Smooth muscle cell (in vitro differentiated cells): Measurements from ENCODE around the gene IRF6. TPM values are rescaled to one million over a fixed set of nuclear protein-coding genes. Genes with fewer than 3 reads are reported as not detected.

Source experiments
- DNase-seq: peaks from one replicate; lab custom pipeline; 2025; ENCODE audit not compliant: unreplicated experiment; lab: John Stamatoyannopoulos, UW
- H2AFZ ChIP-seq: fragments of 200-600 bp; sonication (generic); 2 replicates; pipeline ENCODE4 v1.6.0; 2016; ENCODE audit warnings: antibody characterized with exemption, low read depth, mild to moderate bottlenecking
- H3F3A ChIP-seq: fragments of 200-600 bp; sonication (generic); 2 replicates; pipeline ENCODE4 v1.6.0; 2017; ENCODE audit warnings: antibody characterized with exemption, low read depth
- H3K27ac ChIP-seq: fragments of 200-600 bp; sonication (generic); 2 replicates; pipeline ENCODE4 v1.5.1; 2016; ENCODE audit warnings: low read depth, mild to moderate bottlenecking
- H3K27me3 ChIP-seq: fragments of 200-600 bp; sonication (generic); 2 replicates; pipeline ENCODE4 v1.6.1; 2016; ENCODE audit warnings: low read depth, mild to moderate bottlenecking
- H3K36me3 ChIP-seq: fragments of 200-600 bp; sonication (generic); 2 replicates; pipeline ENCODE4 v1.5.1; 2016; ENCODE audit warnings: low read depth
- H3K4me1 ChIP-seq: fragments of 200-600 bp; sonication (generic); 2 replicates; pipeline ENCODE4 v1.5.1; 2016; ENCODE audit warnings: low read depth
- H3K4me2 ChIP-seq: fragments of 200-600 bp; sonication (generic); 2 replicates; pipeline ENCODE4 v1.6.0; 2016; ENCODE audit warnings: mild to moderate bottlenecking
- H3K4me3 ChIP-seq: fragments of 200-600 bp; sonication (generic); 2 replicates; pipeline ENCODE4 v1.5.1; 2016; ENCODE audit warnings: mild to moderate bottlenecking
- H3K79me2 ChIP-seq: fragments of 200-600 bp; sonication (generic); 2 replicates; pipeline ENCODE4 v1.6.0; 2016; ENCODE audit warnings: low read depth, mild to moderate bottlenecking
- H3K9ac ChIP-seq: fragments of 200-600 bp; sonication (generic); 2 replicates; pipeline ENCODE4 v1.6.0; 2016; ENCODE audit warnings: low read depth
- H3K9me3 ChIP-seq: fragments of 200-600 bp; sonication (generic); replicated peaks from 2 replicates; pipeline ENCODE4 v1.5.1; 2016; ENCODE audit warnings: low read depth
- H4K20me1 ChIP-seq: fragments of 200-600 bp; sonication (generic); 2 replicates; pipeline ENCODE4 v1.6.0; 2016; ENCODE audit warnings: low read depth
- WGBS: methylation state at CpG from one replicate; pipeline ENCODE4 v1.1.7; 2016; ENCODE audit warnings: low lambda C conversion rate; 5-methylcytosine and 5-hydroxymethylcytosine counted together
- polyA plus RNA-seq: library from polyadenylated mRNA; unstranded; fragments of >200 nt; fragmentation: Nextera tagmentation; extraction: Ambion mirVana; gene quantifications from 2 replicates; pipeline ENCODE4 v1.2.1, GENCODE V29; 2016
- total RNA-seq: library from RNA; depleted of rRNA; stranded (reverse); fragments of >200 nt; gene quantifications from 2 replicates; pipeline ENCODE4 v1.2.3, GENCODE V29; 2014
- TF ChIP-seq, protein P1 (sequence below): fragments of 200-600 bp; sonication (generic); IDR thresholded peaks from 2 replicates; pipeline ENCODE4 v1.5.1; 2017; ENCODE audit warnings: borderline replicate concordance, mild to moderate bottlenecking, antibody characterized with exemption; ENCODE audit not compliant: insufficient read depth, poor library complexity, severe bottlenecking

The IRF6 gene
- total and polyA plus RNA-seq, 2 experiments from 2014 or later, result 18.1 to 59.6 TPM

DNA sequence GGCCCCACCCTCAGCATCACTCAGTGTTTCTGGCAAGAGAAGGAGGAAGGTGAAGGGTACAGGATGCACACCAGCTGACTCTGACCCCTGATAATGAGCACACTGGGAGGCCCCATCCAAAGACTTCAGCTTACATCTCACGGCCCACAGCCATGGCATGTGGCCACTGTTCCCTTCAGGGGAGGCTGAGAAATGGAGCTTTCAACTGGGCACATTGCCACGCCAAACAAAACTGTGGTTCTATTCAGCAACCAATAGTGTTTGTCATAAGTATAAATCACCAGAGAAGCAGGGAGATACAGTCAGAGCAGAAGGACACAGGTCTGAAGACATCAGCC is 62.8 kb downstream of the IRF6 start:
- H3K79me2 ChIP-seq, result no peaks in the 10 kb centered on the region
- H2AFZ ChIP-seq, result no peak overlapping the region
- TF ChIP-seq, protein P1, sequence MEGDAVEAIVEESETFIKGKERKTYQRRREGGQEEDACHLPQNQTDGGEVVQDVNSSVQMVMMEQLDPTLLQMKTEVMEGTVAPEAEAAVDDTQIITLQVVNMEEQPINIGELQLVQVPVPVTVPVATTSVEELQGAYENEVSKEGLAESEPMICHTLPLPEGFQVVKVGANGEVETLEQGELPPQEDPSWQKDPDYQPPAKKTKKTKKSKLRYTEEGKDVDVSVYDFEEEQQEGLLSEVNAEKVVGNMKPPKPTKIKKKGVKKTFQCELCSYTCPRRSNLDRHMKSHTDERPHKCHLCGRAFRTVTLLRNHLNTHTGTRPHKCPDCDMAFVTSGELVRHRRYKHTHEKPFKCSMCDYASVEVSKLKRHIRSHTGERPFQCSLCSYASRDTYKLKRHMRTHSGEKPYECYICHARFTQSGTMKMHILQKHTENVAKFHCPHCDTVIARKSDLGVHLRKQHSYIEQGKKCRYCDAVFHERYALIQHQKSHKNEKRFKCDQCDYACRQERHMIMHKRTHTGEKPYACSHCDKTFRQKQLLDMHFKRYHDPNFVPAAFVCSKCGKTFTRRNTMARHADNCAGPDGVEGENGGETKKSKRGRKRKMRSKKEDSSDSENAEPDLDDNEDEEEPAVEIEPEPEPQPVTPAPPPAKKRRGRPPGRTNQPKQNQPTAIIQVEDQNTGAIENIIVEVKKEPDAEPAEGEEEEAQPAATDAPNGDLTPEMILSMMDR, result no peak
- no peaks in the 10 kb centered on the region for H3K9me3 ChIP-seq
- H3K36me3 ChIP-seq, result no peaks in the 10 kb centered on the region
- no peaks in the 10 kb centered on the region for H3K4me1 ChIP-seq
- H3F3A ChIP-seq, result no peaks in the 10 kb centered on the region
- no peaks in the 10 kb centered on the region for H4K20me1 ChIP-seq
- no peak overlapping the region for H3K9ac ChIP-seq
- DNase-seq, result no peak
- H3K4me2 ChIP-seq, result no peak overlapping the region
- 85% methylated on average over 2 of the region's 2 CpGs for WGBS
- no peak overlapping the region for H3K4me3 ChIP-seq
- no peaks in the 10 kb centered on the region for H3K27me3 ChIP-seq
- H3K27ac ChIP-seq, result no peak overlapping the region

DNA sequence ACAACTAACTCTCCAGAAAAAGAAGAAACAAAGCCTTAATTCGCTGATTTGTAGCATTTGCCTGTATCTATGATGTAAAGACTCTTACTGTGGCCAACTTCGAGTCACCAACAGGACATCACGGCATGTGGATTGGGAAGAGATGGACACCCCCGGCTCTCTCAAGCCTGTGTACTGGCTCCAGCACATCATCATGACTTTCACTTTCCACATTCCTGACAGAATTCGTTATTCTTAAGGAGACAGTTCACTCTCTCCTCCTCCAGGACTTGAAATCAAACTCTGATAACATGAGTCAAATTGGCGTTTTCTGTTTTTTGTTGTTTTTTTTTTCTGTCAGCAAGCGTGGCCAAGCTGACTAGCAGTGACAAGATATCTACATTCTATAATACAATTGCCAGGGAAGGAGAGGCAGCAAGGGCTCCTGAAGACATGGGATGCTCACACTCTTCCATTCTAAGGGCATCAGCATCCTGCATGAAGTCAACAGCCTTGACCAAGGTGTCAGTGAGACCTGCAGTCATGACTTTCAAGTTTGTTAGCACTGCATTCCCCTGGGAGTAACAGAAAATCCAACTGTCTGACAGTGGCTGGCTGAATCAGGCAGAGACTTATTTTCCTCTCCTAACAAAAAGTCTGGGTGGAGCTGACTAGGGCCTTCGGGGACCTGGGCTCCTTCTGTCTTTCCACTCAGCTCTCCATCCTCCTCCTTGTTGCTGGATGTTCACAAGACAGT is 63.4 kb downstream of the IRF6 start:
- TF ChIP-seq, protein P1, result no peak
- no peaks in the 10 kb centered on the region for H3K4me1 ChIP-seq
- H3K9ac ChIP-seq, result no peak overlapping the region
- no peak overlapping the region for H3K4me2 ChIP-seq
- H4K20me1 ChIP-seq, result no peaks in the 10 kb centered on the region
- no peaks in the 10 kb centered on the region for H3F3A ChIP-seq
- 66% methylated on average over 8 of the region's 8 CpGs for WGBS
- no peaks in the 10 kb centered on the region for H3K36me3 ChIP-seq
- H3K27me3 ChIP-seq, result no peaks in the 10 kb centered on the region
- no peak overlapping the region for H3K4me3 ChIP-seq
- no peaks in the 10 kb centered on the region for H3K9me3 ChIP-seq
- no peak for DNase-seq
- no peaks in the 10 kb centered on the region for H3K79me2 ChIP-seq
- H2AFZ ChIP-seq, result no peak overlapping the region
- no peak overlapping the region for H3K27ac ChIP-seq

DNA sequence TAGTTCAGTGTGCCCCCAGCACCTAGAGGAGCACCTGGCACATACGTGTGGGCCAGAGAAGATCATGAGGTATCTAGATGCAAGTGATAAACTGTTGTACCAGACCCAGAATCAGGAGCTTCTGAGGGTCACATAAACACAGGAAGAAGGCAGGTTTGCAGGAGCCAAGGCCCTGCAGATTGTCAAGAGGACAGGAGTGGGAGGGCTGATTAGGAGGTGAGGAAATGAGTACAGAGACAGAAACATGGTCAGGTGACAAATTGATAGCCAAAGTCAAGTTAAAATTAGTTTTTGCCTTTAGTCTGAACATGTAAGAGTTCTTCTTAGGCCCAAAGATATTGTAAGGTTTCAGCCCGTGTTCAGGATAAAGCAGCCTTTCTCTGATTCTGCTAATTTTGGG is 64.1 kb downstream of the IRF6 start:
- no peaks in the 10 kb centered on the region for H4K20me1 ChIP-seq
- no peaks in the 10 kb centered on the region for H3K9me3 ChIP-seq
- H3K9ac ChIP-seq, result no peak overlapping the region
- no peak overlapping the region for H2AFZ ChIP-seq
- H3K36me3 ChIP-seq, result no peaks in the 10 kb centered on the region
- H3K4me3 ChIP-seq, result no peak overlapping the region
- H3K27ac ChIP-seq, result no peak overlapping the region
- no peaks in the 10 kb centered on the region for H3K27me3 ChIP-seq
- no peaks in the 10 kb centered on the region for H3F3A ChIP-seq
- no peaks in the 10 kb centered on the region for H3K79me2 ChIP-seq
- no peak for DNase-seq
- H3K4me2 ChIP-seq, result no peak overlapping the region
- WGBS, result 88% methylated on average over 2 of the region's 2 CpGs
- H3K4me1 ChIP-seq, result no peaks in the 10 kb centered on the region
- TF ChIP-seq, protein P1, result no peak

DNA sequence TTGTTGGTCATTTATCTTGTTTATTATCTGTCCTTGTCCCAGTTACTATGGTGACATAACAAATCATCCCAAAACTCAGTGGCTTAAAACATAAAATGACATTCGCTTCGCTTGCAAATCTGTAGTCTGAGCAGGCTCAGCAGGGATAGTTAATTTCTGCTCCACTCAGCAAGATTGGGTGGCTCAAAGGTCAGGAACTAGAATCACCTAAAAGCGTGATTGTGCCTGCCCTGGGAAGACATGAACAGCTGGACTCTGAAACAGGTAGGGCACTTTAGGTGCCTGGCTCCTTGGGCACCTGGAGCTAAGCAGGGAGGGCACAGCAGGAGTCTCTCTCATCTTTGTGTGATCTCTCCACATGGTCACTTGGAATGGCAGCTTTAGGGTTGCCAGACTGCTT is 64.7 kb downstream of the IRF6 start:
- Histone ChIP-seq H3K4me3 (no peak overlapping the region), H3K79me2 (no peaks in the 10 kb centered on the region), H3F3A (no peaks in the 10 kb centered on the region), H3K4me2 (no peak overlapping the region), H3K27me3 (no peaks in the 10 kb centered on the region), H2AFZ (no peak overlapping the region), H4K20me1 (no peaks in the 10 kb centered on the region), H3K9me3 (no peaks in the 10 kb centered on the region), H3K36me3 (no peaks in the 10 kb centered on the region), H3K27ac (no peak overlapping the region), H3K4me1 (no peaks in the 10 kb centered on the region), H3K9ac (no peak overlapping the region)
- TF ChIP-seq, protein P1, result no peak
- WGBS, result 75% methylated on average over 3 of the region's 3 CpGs
- DNase-seq, result no peak
